Measurements from ENCODE around the gene PTGDR2. TPM values are rescaled to one million over a fixed set of nuclear protein-coding genes. Genes with fewer than 3 reads are reported as not detected.

PTGDR2 gene
- total RNA-seq, 1 experiment from 2014 or later: 0.12 TPM

GRCh38 chr11:60891103-60891741, 35.5 kb upstream of the PTGDR2 start (continued):
- TF ChIP-seq ZBTB33 (IDR thresholded peaks at IDR 0.05; ENCODE audit: extremely low read depth, insufficient replicate concordance, low read length) (no peak), RAD21 (IDR thresholded peaks at IDR 0.05; ENCODE audit: low read depth) (no peak)

DNA sequence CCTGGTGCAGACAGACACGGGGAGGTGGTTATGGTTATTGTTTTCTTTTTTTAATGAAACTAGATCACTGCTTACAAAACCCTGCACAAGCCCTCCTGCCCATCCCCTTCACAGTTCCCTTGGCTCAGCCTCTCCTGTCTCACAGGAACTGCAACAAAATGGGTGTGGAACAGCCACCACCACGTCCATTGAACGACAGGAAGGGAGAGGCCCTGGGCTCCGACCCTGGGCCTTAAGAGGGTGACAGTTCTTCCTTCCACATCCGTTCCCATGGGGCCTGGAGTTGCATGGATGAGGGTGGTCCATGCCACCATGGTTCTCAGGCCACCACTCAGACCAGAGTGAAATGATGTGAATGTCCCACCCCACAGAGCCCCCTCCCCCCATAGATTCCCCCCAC, 34.9 kb upstream of the PTGDR2 start:
- Histone ChIP-seq H3K36me3 (ENCODE audit: control insufficient read depth in 1 of 2, insufficient read depth in 2 of 2, low read length in 2 of 2) (peaks cover 17 to 19% of the 10 kb centered on the region in 2 experiments; a peak in 3 of 4 replicates), H3K9ac (ENCODE audit: low read length) (no peak overlapping the region), H3K79me2 (ENCODE audit: insufficient read depth, low read length) (no peaks in the 10 kb centered on the region), H3K9me2 (ENCODE audit: insufficient read depth) (no peaks in the 10 kb centered on the region), H3K27me3 (ENCODE audit: insufficient read depth, low read length) (no peaks in the 10 kb centered on the region), H3K27ac (ENCODE audit: low read depth, low read length) (no peak overlapping the region), H2AFZ (ENCODE audit: low read depth, low read length, poor library complexity, severe bottlenecking) (no peak overlapping the region), H4K20me1 (ENCODE audit: insufficient read depth) (no peaks in the 10 kb centered on the region), H3K9me3 (ENCODE audit: control insufficient read depth in 1 of 2, insufficient read depth in 1 of 2, low read depth in 1 of 2, low read length in 2 of 2) (no peaks in the 10 kb centered on the region), H3K4me1 (ENCODE audit: control insufficient read depth in 1 of 2, insufficient read depth in 2 of 2, low read length in 2 of 2) (no peaks in the 10 kb centered on the region), H3K4me2 (ENCODE audit: low read length) (no peak overlapping the region), H3K4me3 (replicated peaks in 1 of 2; ENCODE audit: low read depth in 1 of 2, low read length in 2 of 2) (no peak overlapping the region)
- ATAC-seq (no peak), DNase-seq (ENCODE audit: low read depth, low spot score) (no peak)
- intact Hi-C loops (cut with micrococcal nuclease): no loop called here
- RAD21 ChIA-PET (ENCODE audit: low non-redundant PET in 1 of 2, low total read pairs in 2 of 2, uncharacterized antibody in 2 of 2, unreplicated experiment in 2 of 2): no interaction called here
- TF ChIP-seq ZNF274 (IDR thresholded peaks at IDR 0.05; ENCODE audit: low read depth, low read length): no peak
- no peak for TF ChIP-seq CBX3 (IDR thresholded peaks at IDR 0.05; ENCODE audit: low read depth)
- TF ChIP-seq EZH2 (IDR thresholded peaks at IDR 0.05): no peak
- TF ChIP-seq SRF (IDR thresholded peaks at IDR 0.05; ENCODE audit: low read depth): no peak
- no peak for TF ChIP-seq ELF1 (IDR thresholded peaks at IDR 0.05; ENCODE audit: borderline replicate concordance, low read depth)
- TF ChIP-seq TCF7L2 (IDR thresholded peaks at IDR 0.05; ENCODE audit: borderline replicate concordance, extremely low read depth, insufficient read depth, insufficient read length): no peak
- no peak for TF ChIP-seq SP1 (IDR thresholded peaks at IDR 0.05; ENCODE audit: low read depth)
- no peak for TF ChIP-seq CEBPB (IDR thresholded peaks at IDR 0.05; ENCODE audit: low read depth)
- no peak for TF ChIP-seq EGR1 (IDR thresholded peaks at IDR 0.05; ENCODE audit: low read depth)
- TF ChIP-seq YY1 (IDR thresholded peaks at IDR 0.05; ENCODE audit: extremely low read depth, insufficient replicate concordance, low read depth, low read length): no peak
- no peak for TF ChIP-seq ZBTB33 (IDR thresholded peaks at IDR 0.05; ENCODE audit: extremely low read depth, insufficient replicate concordance, low read length)
- TF ChIP-seq RAD21 (IDR thresholded peaks at IDR 0.05; ENCODE audit: low read depth): no peak
- no peak for TF ChIP-seq JUND (IDR thresholded peaks at IDR 0.05)
- TF ChIP-seq EZH2phosphoT487 (IDR thresholded peaks at IDR 0.05; ENCODE audit: borderline replicate concordance): no peak
- TF ChIP-seq, protein P1, sequence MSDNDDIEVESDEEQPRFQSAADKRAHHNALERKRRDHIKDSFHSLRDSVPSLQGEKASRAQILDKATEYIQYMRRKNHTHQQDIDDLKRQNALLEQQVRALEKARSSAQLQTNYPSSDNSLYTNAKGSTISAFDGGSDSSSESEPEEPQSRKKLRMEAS (IDR thresholded peaks at IDR 0.05): no peak
- TF ChIP-seq ZFX (IDR thresholded peaks at IDR 0.05): no peak
- no peak for TF ChIP-seq POLR2AphosphoS5 (IDR thresholded peaks at IDR 0.05; ENCODE audit: low read depth, low read length)
- TF ChIP-seq POLR2A (IDR thresholded peaks at IDR 0.05; ENCODE audit: borderline replicate concordance, extremely low read depth, insufficient read depth, insufficient read length): no peak
- TF ChIP-seq CTCF (IDR thresholded peaks at IDR 0.05 in 2 of 3, conservative IDR thresholded peaks at IDR 0.05 in 1 of 3; ENCODE audit: borderline replicate concordance in 1 of 3, insufficient read depth in 1 of 3, low read depth in 2 of 3, low read length in 2 of 3): no peak
- BruUV-seq (replicated peaks): no TSS peak
- CTCF ChIA-PET: interaction anchor here (1.9 kb wide), 1 partner anchor 9 kb away, joined by 10 read pairs; no protein-coding TSS in a partner anchor
- POLR2A ChIA-PET: no interaction called here

Data from HCT116 (cell line).